HCT116 (cell line): ENCODE measurements around the gene SUDS3. TPM values are rescaled to one million over a fixed set of nuclear protein-coding genes. Genes with fewer than 3 reads are reported as not detected.

Experiments used
- ATAC-seq: fragments of 200-7000 bp; cut with Tn5 transposase; 2 replicates; pipeline ENCODE4 v1.9.1; 2020; ENCODE audit warnings: mild to moderate bottlenecking, moderate library complexity
- BruUV-seq: library from RNA; stranded (reverse); fragments of 400-500 nt; replicated peaks from 2 replicates; lab custom pipeline; 2021; lab: Mats Ljungman, UMichigan
- CTCF ChIA-PET: fragments of 300-600 bp; sonication (Branson Sonifier 250); formaldehyde crosslinking; loops from one replicate; lab custom pipeline; 2021; ENCODE audit warnings: antibody characterized with exemption; lab: Charles Lee
- POLR2A ChIA-PET: fragments of 300-600, 350-600 bp; sonication (Branson Sonifier 250); formaldehyde crosslinking; loops from one replicate; lab custom pipeline; 2021; ENCODE audit warnings: antibody characterized with exemption; lab: Charles Lee
- RAD21 ChIA-PET, 2 experiments: fragments of 300-600 bp; sonication (Branson Sonifier 250); formaldehyde crosslinking; loops; one replicate each; lab custom pipeline; 2023; ENCODE audit warnings: low total read pairs in 2 of 2; ENCODE audit not compliant: uncharacterized antibody in 2 of 2, unreplicated experiment in 2 of 2, low non-redundant PET in 1 of 2; lab: Charles Lee
- DNase-seq: peaks from one replicate; pipeline ENCODE4 v3.0.0-alpha.2; 2010; ENCODE audit warnings: low read depth, low spot score
- H2AFZ ChIP-seq: fragments of 200-600 bp; shearing (Covaris generic), sonication (generic); 2 replicates; pipeline ENCODE4 v1.6.1; 2017; ENCODE audit warnings: low read depth, mixed run types, mixed read lengths, antibody characterized with exemption, low read length; ENCODE audit not compliant: poor library complexity, severe bottlenecking
- H3K27ac ChIP-seq: 2 replicates; pipeline ENCODE4 v1.5.1; 2012; ENCODE audit warnings: low read depth, low read length
- H3K27me3 ChIP-seq: fragments of 200-600 bp; sonication (generic); 2 replicates; pipeline ENCODE4 v1.6.1; 2016; ENCODE audit warnings: mixed run types, low read length, mixed read lengths; ENCODE audit not compliant: insufficient read depth
- H3K36me3 ChIP-seq, 2 experiments: fragments of 200-500 bp in 1 of 2; fragments of 200-600 bp in 1 of 2; sonication (Bioruptor generic) in 1 of 2; sonication (generic) in 1 of 2; 2 replicates each; pipeline versions ENCODE4 v1.5.1 to v1.6.1; 2014 to 2016; ENCODE audit warnings: low read length in 2 of 2, inconsistent platforms in 1 of 2, mixed read lengths in 1 of 2, mixed run types in 1 of 2; ENCODE audit not compliant: insufficient read depth in 2 of 2, control insufficient read depth in 1 of 2
- H3K4me1 ChIP-seq, 2 experiments: fragments of 200-600 bp in 1 of 2; sonication (generic) in 1 of 2; 2 replicates each; pipeline versions ENCODE4 v1.5.1 to v1.6.1; 2012 to 2017; ENCODE audit warnings: low read length in 2 of 2, inconsistent platforms in 1 of 2, mild to moderate bottlenecking in 1 of 2, mixed read lengths in 1 of 2, mixed run types in 1 of 2, moderate library complexity in 1 of 2; ENCODE audit not compliant: insufficient read depth in 2 of 2, control insufficient read depth in 1 of 2
- H3K4me2 ChIP-seq: fragments of 200-600 bp; sonication (generic); 2 replicates; pipeline ENCODE4 v1.6.1; 2017; ENCODE audit warnings: mixed run types, low read length, mixed read lengths
- H3K4me3 ChIP-seq, 2 experiments: fragments of 200-600 bp in 1 of 2; sonication (generic) in 1 of 2; replicated peaks in 1 of 2; 2 replicates each; pipeline ENCODE4 v1.5.1; 2011 to 2016; ENCODE audit warnings: low read length in 2 of 2, control low read depth in 1 of 2, low read depth in 1 of 2, mild to moderate bottlenecking in 1 of 2, mixed read lengths in 1 of 2, mixed run types in 1 of 2
- H3K79me2 ChIP-seq: fragments of 200-600 bp; sonication (generic); 2 replicates; pipeline ENCODE4 v1.6.1; 2017; ENCODE audit warnings: mild to moderate bottlenecking, mixed run types, low read length, moderate library complexity, mixed read lengths; ENCODE audit not compliant: insufficient read depth
- H3K9ac ChIP-seq: fragments of 200-600 bp; sonication (generic); 2 replicates; pipeline ENCODE4 v1.6.1; 2016; ENCODE audit warnings: low read length, mixed read lengths
- H3K9me2 ChIP-seq: fragments of 200-600 bp; sonication (generic), shearing (Covaris generic); 2 replicates; pipeline ENCODE4 v1.6.1; 2017; ENCODE audit warnings: mixed run types, mild to moderate bottlenecking, moderate library complexity; ENCODE audit not compliant: insufficient read depth
- H3K9me3 ChIP-seq, 2 experiments: fragments of 200-500 bp in 1 of 2; fragments of 200-600 bp in 1 of 2; sonication (Bioruptor generic) in 1 of 2; sonication (generic) in 1 of 2; 2 replicates each; pipeline ENCODE4 v1.6.1; 2014 to 2017; ENCODE audit warnings: low read length in 2 of 2, mixed read lengths in 2 of 2, inconsistent platforms in 1 of 2, low read depth in 1 of 2, mild to moderate bottlenecking in 1 of 2, mixed run types in 1 of 2, moderate library complexity in 1 of 2; ENCODE audit not compliant: control insufficient read depth in 1 of 2, insufficient read depth in 1 of 2
- H4K20me1 ChIP-seq: fragments of 200-600 bp; sonication (generic), shearing (Covaris generic); 2 replicates; pipeline ENCODE4 v1.6.1; 2017; ENCODE audit warnings: mixed run types, mild to moderate bottlenecking, moderate library complexity; ENCODE audit not compliant: insufficient read depth
- CBX3 ChIP-seq: IDR thresholded peaks from 2 replicates; pipeline ENCODE4 v1.6.1; 2012; ENCODE audit warnings: low read depth
- POLR2A ChIP-seq: IDR thresholded peaks from 2 replicates; pipeline ENCODE4 v1.7.0; 2011; ENCODE audit warnings: borderline replicate concordance; ENCODE audit not compliant: insufficient read depth, insufficient read length; ENCODE audit errors: extremely low read depth
- SIN3A ChIP-seq: IDR thresholded peaks from 2 replicates; pipeline ENCODE4 v1.6.1; 2012; ENCODE audit warnings: low read depth
- ZFX ChIP-seq: fragments of 450-650 bp; IDR thresholded peaks from 2 replicates; pipeline ENCODE4 v1.6.1; 2017
- intact Hi-C: fragments of 100-400 bp; cut with micrococcal nuclease; formaldehyde crosslinking; loops from 2 replicates; pipeline ENCODE4 v1.10.0; 2022
- total RNA-seq: library from RNA; stranded (reverse); gene quantifications from one replicate; pipeline ENCODE4 v1.2.1, GENCODE V29; 2021; ENCODE audit not compliant: unreplicated experiment
- TF ChIP-seq, protein P1 (sequence below): IDR thresholded peaks from 2 replicates; pipeline ENCODE4 v1.6.1; 2012; ENCODE audit warnings: low read depth

The SUDS3 gene
- total RNA-seq, 1 experiment from 2014 or later: 32.3 TPM

DNA sequence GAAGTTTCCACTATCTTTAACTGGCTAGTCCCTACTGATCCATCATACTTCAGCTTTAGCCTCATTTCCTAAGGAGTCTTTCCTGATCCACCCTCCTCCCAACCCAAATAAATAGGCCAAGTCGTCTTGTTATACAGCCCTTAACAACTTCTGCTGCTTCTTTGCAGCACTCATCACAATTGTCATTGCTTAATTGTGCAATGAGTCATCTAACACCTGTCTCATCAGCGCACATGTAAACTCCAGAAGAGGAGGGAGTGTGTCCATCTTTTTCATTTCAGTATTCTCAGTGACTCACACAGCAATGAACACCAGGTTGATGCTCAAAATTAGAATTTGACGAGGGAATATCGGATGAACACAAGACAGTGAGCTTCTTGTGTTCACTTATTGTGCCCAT is 87.3 kb downstream of the SUDS3 start:
- ChIA-PET RAD21 (no interaction called here), CTCF (no interaction called here), POLR2A (no interaction called here)
- no peaks in the 10 kb centered on the region for H3K9me3 ChIP-seq
- no peak overlapping the region for H3K4me2 ChIP-seq
- no peaks in the 10 kb centered on the region for H4K20me1 ChIP-seq
- no peak overlapping the region for H3K4me3 ChIP-seq
- no peaks in the 10 kb centered on the region for H3K36me3 ChIP-seq
- BruUV-seq: no TSS peak
- no peak overlapping the region for H3K27ac ChIP-seq
- no peak overlapping the region for H3K9ac ChIP-seq
- no peaks in the 10 kb centered on the region for H3K9me2 ChIP-seq
- no peaks in the 10 kb centered on the region for H3K79me2 ChIP-seq
- intact Hi-C loops: no loop called here
- H2AFZ ChIP-seq: no peak overlapping the region
- H3K27me3 ChIP-seq: no peaks in the 10 kb centered on the region
- DNase-seq (no peak), ATAC-seq (no peak)
- H3K4me1 ChIP-seq: no peaks in the 10 kb centered on the region
- TF ChIP-seq, protein P1, sequence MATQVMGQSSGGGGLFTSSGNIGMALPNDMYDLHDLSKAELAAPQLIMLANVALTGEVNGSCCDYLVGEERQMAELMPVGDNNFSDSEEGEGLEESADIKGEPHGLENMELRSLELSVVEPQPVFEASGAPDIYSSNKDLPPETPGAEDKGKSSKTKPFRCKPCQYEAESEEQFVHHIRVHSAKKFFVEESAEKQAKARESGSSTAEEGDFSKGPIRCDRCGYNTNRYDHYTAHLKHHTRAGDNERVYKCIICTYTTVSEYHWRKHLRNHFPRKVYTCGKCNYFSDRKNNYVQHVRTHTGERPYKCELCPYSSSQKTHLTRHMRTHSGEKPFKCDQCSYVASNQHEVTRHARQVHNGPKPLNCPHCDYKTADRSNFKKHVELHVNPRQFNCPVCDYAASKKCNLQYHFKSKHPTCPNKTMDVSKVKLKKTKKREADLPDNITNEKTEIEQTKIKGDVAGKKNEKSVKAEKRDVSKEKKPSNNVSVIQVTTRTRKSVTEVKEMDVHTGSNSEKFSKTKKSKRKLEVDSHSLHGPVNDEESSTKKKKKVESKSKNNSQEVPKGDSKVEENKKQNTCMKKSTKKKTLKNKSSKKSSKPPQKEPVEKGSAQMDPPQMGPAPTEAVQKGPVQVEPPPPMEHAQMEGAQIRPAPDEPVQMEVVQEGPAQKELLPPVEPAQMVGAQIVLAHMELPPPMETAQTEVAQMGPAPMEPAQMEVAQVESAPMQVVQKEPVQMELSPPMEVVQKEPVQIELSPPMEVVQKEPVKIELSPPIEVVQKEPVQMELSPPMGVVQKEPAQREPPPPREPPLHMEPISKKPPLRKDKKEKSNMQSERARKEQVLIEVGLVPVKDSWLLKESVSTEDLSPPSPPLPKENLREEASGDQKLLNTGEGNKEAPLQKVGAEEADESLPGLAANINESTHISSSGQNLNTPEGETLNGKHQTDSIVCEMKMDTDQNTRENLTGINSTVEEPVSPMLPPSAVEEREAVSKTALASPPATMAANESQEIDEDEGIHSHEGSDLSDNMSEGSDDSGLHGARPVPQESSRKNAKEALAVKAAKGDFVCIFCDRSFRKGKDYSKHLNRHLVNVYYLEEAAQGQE: no peak
- TF ChIP-seq ZFX (no peak), SIN3A (no peak)

DNA sequence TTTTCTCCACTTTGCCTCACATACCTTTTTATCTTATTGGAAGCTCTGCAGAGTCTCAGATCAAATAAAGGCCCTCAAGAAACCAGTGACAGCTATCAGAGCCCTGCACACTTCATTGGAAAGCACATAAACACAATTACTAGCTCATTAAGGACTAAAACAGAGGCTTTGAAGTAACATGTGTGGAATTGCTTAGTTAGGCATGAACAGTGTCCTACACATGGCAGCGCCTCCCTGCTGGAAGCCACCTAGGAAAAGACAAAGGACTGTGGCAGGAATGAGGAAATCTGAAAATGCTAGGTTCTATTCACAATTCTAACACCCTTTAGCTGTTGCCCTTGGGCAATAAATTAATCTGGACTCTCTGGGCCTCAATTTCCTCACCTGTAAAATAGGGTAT is 89.4 kb downstream of the SUDS3 start:
- no peak for DNase-seq
- Histone ChIP-seq H3K27me3 (no peaks in the 10 kb centered on the region), H3K9me3 (no peaks in the 10 kb centered on the region), H3K4me2 (no peak overlapping the region), H3K4me1 (no peaks in the 10 kb centered on the region), H3K36me3 (no peaks in the 10 kb centered on the region), H3K4me3 (no peak overlapping the region), H3K9me2 (no peaks in the 10 kb centered on the region), H3K79me2 (no peaks in the 10 kb centered on the region), H2AFZ (no peak overlapping the region), H3K27ac (no peak overlapping the region), H3K9ac (no peak overlapping the region), H4K20me1 (no peaks in the 10 kb centered on the region)
- no TSS peak for BruUV-seq
- ChIA-PET RAD21 (no interaction called here), POLR2A (no interaction called here), CTCF (no interaction called here)
- ATAC-seq: no peak
- intact Hi-C loops: no loop called here
- TF ChIP-seq CBX3: no peak
- TF ChIP-seq POLR2A: no peak

Other genes starting within 250 kb of the SUDS3 start
- 220 TPM for gene PEBP1, start 240.4 kb upstream of the SUDS3 start, total RNA-seq
- 10.5 TPM for gene TAOK3, start 3.6 kb upstream of the SUDS3 start, total RNA-seq